NB4 (cell line): ENCODE measurements around the gene CA10.

Source experiments
- CTCF ChIP-seq: IDR thresholded peaks from one replicate; pipeline ENCODE4 v1.5.1; 2012; ENCODE audit warnings: low read depth, low read length
- MYC ChIP-seq: IDR thresholded peaks from 2 replicates; pipeline ENCODE4 v1.6.1; 2011; ENCODE audit warnings: low read depth, low read length

GRCh38 chr17:52178012-52178411 is 19.5 kb upstream of the CA10 start:
- no peak for TF ChIP-seq CTCF
- no peak for TF ChIP-seq MYC
